AG09309 (cell line): ENCODE measurements around the gene CLASP1.
"Not testable (repeated sequence)": the region's sequence is repeated elsewhere in the genome, so short reads cannot be mapped to it uniquely, and the experiment has no call there.

Experiments
- DNase-seq: peaks from one replicate; pipeline ENCODE4 v3.0.0-alpha.2; 2010; ENCODE audit warnings: low read depth
- H3K4me3 ChIP-seq: 2 replicates; pipeline ENCODE4 v1.5.1; 2011; ENCODE audit warnings: mild to moderate bottlenecking, low read depth, low read length, moderate library complexity; ENCODE audit not compliant: control insufficient read depth
- CTCF ChIP-seq: IDR thresholded peaks from 2 replicates; pipeline ENCODE4 v1.5.1; 2011; ENCODE audit warnings: mild to moderate bottlenecking, low read depth, low read length, inconsistent platforms; ENCODE audit not compliant: insufficient read depth, control insufficient read depth; ENCODE audit errors: missing control alignments

The CLASP1 gene

GRCh38 chr2:121303531-121304263 is 345.6 kb downstream of the CLASP1 start:
- DNase-seq = no peak
- no peak for TF ChIP-seq CTCF
- no peak overlapping the region for H3K4me3 ChIP-seq

DNA sequence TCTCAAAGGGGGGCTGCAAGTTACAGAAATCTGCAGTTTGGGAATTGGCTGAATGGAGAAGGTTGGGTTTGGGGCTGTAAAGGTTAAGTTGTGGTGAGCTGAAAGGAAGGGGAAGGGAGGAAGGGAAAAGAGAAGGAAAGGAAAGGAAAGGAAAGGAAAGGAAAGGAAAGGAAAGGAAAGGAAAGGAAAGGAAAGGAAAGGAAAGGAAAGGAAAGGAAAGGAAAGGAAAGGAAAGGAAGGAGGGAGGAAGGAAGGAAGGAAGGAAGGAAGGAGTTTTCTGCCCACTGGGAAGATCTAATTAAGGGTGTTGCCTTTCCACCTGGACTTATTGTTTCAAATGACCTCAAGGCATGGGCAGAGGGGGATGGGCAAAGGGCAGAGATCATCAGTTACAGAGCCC is 348.1 kb downstream of the CLASP1 start:
- H3K4me3 ChIP-seq, DNase-seq: not testable (repeated sequence)

DNA sequence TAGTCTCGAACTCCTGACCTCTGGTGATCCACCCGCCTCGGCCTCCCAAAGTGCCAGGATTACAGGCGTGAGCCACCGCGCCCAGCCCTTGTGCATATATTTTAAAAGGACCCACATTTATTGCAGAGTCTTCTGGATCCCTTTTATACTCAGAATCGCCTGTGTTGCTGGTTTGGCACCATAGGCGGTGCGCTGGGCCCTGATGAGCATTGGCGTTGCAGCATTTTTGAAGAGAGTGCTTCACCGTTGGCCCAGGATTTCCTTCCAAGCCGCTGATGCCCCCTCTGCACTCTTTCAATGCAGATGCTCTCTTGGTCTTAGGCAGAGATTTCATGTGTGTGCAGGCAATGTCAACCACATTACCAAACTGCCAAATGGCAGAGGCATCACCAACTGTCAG is 350.8 kb downstream of the CLASP1 start:
- H3K4me3 ChIP-seq = no peak overlapping the region
- no peak for DNase-seq
- no peak for TF ChIP-seq CTCF

GRCh38 chr2:121297866-121298265 is 351.4 kb downstream of the CLASP1 start:
- H3K4me3 ChIP-seq, DNase-seq: not testable (repeated sequence)

DNA sequence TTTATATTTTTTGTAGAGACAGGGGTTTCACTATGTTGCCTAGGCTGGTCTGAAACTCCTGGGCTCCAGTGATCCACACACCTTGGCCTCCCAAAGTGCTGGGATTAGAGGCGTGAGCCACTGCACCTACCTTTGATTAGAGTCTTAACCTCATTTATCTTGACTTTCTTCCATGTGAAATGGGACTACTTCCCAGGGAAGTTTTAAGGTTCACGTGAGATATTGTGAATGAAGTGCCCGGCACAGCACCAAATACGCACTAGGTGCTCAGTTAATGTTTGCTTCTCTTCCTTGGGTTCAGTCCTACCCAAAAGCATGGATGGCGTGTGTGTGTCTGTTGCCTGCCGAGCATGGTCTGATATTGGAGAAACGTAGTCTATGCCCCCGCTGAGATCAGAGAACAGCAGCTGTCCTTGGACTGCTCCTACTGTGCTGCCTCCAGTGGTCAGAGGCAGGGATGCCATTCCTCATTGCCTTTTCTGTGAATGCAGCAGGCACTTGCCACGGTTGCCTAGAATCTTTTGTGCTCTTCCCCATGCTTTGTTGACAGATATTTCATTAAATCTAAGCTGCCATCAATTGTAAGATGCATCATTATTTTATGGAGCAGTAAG is 351.9 kb downstream of the CLASP1 start:
- peak; percentile 68 for TF ChIP-seq CTCF
- no peak for DNase-seq
- no peak overlapping the region for H3K4me3 ChIP-seq

GRCh38 chr2:121295911-121296650 is 353.2 kb downstream of the CLASP1 start:
- H3K4me3 ChIP-seq = no peak overlapping the region
- TF ChIP-seq CTCF = no peak
- DNase-seq = no peak

DNA sequence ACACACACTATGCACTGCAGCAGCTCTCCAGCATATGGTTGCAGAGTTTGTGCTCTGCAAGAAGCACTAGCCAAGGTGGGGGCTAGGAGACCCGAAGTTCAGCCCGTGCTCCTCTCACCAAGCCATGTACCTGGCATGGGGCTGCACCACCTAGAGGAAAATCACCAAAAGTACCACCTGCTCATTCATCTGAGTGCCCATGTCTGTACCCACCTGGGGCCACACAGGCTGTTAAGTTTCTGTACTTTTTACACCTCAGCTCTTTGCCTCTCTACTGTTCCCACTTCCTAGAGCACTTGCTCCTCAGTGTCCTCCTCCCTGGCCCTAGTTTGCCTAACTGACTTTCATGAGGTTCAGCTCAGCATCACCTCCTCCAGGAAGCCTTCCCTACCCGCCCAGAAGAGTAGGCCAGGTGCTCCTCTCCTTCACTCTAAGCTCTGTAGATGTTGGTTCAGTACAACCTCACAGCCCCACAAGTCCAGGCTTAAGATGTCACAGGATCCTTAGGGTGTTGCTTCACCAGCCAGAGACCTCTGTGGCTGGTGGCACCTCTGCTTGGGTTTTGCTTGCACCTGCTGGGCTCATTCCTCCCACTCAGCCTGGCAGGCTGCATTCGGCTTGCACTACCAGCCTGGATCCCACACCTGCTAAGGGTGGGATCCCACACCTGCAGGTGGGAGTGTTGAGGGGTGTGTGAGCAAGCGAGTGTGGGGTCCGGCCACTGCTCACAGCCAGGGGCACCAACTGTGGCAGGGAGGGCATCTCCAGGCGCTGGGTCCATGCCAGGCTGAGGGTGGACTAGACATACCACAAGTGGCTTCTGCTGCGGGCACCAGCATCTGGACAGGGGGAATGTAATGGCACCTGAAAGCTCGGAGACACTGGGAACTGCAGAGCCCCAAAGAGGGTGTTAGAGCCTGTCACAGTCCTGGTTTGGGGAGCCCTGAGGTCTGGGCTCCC is 354.1 kb downstream of the CLASP1 start:
- no peak for TF ChIP-seq CTCF
- no peak overlapping the region for H3K4me3 ChIP-seq
- no peak for DNase-seq
